Upper lobe of right lung (tissue), 1 donor: Measurements from ENCODE around the gene RPS6KA2. TPM values are rescaled to one million over a fixed set of nuclear protein-coding genes. Genes with fewer than 3 reads are reported as not detected.

ENCODE experiments used
- ATAC-seq: fragments of 200-7000 bp; cut with Tn5 transposase; one replicate; pipeline ENCODE4 v1.9.1; 2020; ENCODE audit warnings: mild to moderate bottlenecking, moderate library complexity
- DNase-seq: peaks from one replicate; pipeline ENCODE4 v3.0.0-alpha.2; 2020
- H3K27ac ChIP-seq: fragments of 200-600 bp; one replicate; pipeline ENCODE4 v1.8.0; 2022
- H3K27me3 ChIP-seq: fragments of 200-600 bp; one replicate; pipeline ENCODE4 v1.8.0; 2022; ENCODE audit warnings: mild to moderate bottlenecking
- H3K36me3 ChIP-seq: fragments of 200-600 bp; one replicate; pipeline ENCODE4 v1.8.0; 2022
- H3K4me1 ChIP-seq: fragments of 200-600 bp; one replicate; pipeline ENCODE4 v1.8.0; 2022
- H3K4me3 ChIP-seq: fragments of 200-600 bp; one replicate; pipeline ENCODE4 v1.8.0; 2022; ENCODE audit warnings: mild to moderate bottlenecking
- H3K9me3 ChIP-seq: fragments of 200-600 bp; one replicate; pipeline ENCODE4 v1.8.0; 2022
- intact Hi-C: fragments of 100-400 bp; cut with DNase I; formaldehyde crosslinking; loops from one replicate; pipeline ENCODE4 v1.11.0; 2022
- total RNA-seq: library from RNA; stranded (reverse); fragmentation: NEBNext Ultra II Directional; extraction: Animal tissue kit (Norgen Biotek cat#: 25700); gene quantifications from one replicate; pipeline ENCODE4 v1.2.1, GENCODE V29; 2021
- TF ChIP-seq, protein P1 (sequence below): fragments of 200-600 bp; IDR thresholded peaks from one replicate; pipeline ENCODE4 v1.8.0; 2022; ENCODE audit warnings: antibody characterized with exemption
- donor health status: DM: no; HTN: yes; CAD: no; lungs with severe emphysema.

RPS6KA2 gene
- total RNA-seq, 1 donor from 2014 or later: 136 TPM

DNA sequence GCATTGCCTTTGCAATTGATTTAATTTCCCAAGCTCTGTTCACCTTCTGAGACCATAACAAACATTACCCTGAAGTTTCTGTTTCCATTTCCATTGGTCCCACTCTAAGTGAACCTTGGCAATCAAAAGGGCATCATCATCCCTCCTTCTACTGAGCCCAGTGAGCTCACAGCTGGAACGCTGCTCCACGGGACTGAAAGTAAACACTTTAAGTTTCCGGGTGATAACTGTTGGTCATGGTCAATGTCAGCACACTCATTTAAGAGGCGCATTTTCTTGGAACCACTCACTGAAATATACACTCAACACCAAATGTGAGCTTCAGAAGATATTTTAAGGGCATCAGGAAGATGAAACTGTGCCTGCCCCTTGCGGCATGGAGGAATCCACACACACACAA is 37.1 kb upstream of the RPS6KA2 start:
- H3K27ac ChIP-seq: no peak overlapping the region
- H3K36me3 ChIP-seq: no peaks in the 10 kb centered on the region
- DNase-seq (no peak), ATAC-seq (peak; percentile 51)
- H3K9me3 ChIP-seq: no peaks in the 10 kb centered on the region
- H3K4me1 ChIP-seq: peaks cover 4% of the 10 kb centered on the region
- TF ChIP-seq, protein P1, sequence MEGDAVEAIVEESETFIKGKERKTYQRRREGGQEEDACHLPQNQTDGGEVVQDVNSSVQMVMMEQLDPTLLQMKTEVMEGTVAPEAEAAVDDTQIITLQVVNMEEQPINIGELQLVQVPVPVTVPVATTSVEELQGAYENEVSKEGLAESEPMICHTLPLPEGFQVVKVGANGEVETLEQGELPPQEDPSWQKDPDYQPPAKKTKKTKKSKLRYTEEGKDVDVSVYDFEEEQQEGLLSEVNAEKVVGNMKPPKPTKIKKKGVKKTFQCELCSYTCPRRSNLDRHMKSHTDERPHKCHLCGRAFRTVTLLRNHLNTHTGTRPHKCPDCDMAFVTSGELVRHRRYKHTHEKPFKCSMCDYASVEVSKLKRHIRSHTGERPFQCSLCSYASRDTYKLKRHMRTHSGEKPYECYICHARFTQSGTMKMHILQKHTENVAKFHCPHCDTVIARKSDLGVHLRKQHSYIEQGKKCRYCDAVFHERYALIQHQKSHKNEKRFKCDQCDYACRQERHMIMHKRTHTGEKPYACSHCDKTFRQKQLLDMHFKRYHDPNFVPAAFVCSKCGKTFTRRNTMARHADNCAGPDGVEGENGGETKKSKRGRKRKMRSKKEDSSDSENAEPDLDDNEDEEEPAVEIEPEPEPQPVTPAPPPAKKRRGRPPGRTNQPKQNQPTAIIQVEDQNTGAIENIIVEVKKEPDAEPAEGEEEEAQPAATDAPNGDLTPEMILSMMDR: no peak
- H3K27me3 ChIP-seq: no peaks in the 10 kb centered on the region
- no peak overlapping the region for H3K4me3 ChIP-seq
- intact Hi-C loops: no loop called here

DNA sequence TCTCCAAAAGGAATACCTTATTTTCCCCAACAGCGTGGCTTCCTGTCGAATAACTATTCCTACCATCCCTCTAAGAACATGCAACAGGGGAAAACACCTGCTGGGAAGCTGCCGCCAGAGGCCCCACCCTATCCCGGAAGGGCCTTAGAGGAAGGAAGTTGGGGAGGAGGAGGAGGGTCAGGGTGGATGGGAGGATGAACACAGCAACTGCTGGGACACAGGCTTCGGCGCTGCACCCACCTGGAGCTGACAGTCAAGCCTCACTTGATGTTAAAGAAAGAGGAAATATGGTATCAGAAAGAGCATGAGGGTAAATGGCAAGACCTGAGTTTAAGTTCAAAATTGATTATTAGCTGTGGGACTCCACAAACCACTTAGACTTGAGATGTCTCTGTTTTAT is 36.5 kb upstream of the RPS6KA2 start:
- no peak for ATAC-seq

DNA sequence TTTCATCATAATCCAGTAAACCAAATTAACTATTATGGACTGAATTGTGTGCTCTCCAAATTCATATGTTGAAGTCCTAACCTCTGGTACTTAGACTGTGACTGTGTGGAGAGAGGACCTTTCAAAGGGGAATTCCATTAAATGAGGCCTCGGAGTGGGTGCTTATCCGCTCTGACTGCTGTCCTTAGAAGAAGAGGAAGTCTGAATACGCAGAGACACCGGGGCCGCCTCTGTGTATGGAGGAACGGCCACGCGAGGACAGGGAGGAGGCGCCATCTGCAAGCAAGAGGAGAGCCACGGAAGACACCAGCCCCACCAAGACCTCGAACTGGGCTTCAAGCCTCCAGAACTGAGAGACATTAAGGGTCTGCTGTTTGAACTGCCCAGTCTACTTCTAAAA is 35.6 kb upstream of the RPS6KA2 start:
- Histone ChIP-seq H3K27me3 (no peaks in the 10 kb centered on the region), H3K36me3 (no peaks in the 10 kb centered on the region), H3K4me1 (peaks cover 4% of the 10 kb centered on the region), H3K4me3 (no peak overlapping the region), H3K9me3 (no peaks in the 10 kb centered on the region), H3K27ac (no peak overlapping the region)
- DNase-seq (no peak), ATAC-seq (peak; percentile 51)
- intact Hi-C loops: no loop called here
- TF ChIP-seq, protein P1: no peak

More for the DNA sequence above, 36.5 kb upstream of the RPS6KA2 start:
- TF ChIP-seq, protein P1: no peak
- Histone ChIP-seq H3K4me3 (no peak overlapping the region), H3K27ac (no peak overlapping the region), H3K27me3 (no peaks in the 10 kb centered on the region), H3K4me1 (peaks cover 4% of the 10 kb centered on the region), H3K36me3 (no peaks in the 10 kb centered on the region), H3K9me3 (no peaks in the 10 kb centered on the region)
- no peak for DNase-seq
- intact Hi-C loops: no loop called here

DNA sequence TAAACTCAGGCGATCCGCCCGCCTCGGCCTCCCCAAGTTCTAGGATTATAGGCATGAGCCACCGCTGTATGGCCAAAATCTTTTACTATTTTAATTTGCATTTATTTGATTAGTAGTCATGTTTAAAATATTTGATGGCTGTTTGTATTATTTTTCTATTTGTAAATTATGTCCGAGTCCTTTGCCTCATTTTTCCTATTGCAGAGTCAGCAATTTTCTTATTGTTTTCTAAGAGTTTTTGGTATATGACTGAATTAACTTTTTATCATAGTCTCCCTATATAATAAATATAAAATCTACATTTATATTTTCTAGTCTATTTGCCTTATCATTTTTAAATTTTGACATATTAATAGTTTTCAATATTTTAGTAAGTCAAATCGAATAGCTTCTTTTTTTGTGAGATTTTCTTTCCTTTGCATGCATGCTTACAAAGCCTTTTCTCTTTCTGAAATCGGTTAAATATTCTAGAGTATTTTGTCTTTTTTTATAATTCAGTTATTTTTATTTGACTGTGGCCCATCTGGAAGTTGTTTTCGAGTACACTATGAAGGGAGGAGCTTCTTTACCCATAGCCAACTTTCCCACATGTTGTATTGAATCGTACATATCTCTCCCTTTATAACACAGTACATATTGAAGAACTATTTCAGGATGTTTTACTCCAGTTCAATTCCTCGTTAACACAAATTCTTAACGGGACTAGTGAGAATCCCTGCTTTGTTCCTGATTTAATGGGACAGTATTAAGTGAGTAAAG is 34.5 kb upstream of the RPS6KA2 start:
- Histone ChIP-seq H3K9me3 (no peaks in the 10 kb centered on the region), H3K27ac (no peak overlapping the region), H3K27me3 (no peaks in the 10 kb centered on the region), H3K36me3 (no peaks in the 10 kb centered on the region), H3K4me3 (no peak overlapping the region), H3K4me1 (peaks cover 4% of the 10 kb centered on the region)
- intact Hi-C loops: no loop called here
- ATAC-seq: no peak
- TF ChIP-seq, protein P1: no peak
- DNase-seq: no peak

DNA sequence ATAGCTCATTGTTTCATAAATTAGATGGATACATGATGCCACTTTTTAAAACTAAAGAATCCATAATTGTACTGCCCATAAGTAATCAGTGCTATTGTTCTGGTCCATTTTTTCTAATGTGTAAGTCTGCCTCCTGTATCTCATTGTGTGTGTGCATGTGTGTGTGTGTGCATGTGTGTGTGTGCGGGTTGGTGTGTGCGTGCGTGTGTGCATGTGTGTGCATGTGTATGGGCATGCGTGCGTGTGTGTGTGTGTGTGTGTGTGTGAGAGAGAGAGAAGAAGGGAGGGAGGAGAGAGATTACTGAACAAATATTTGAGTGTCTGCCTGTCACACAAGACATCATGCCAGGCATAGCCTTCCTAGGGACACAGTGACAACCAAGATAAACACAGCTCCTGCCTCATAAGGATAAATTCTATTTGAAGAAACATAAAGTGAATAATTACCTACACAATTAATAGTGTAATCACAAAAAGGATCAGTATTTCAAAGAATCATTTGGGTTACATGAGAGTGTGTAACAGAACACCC is 33.2 kb upstream of the RPS6KA2 start:
- TF ChIP-seq, protein P1: no peak
- Histone ChIP-seq H3K4me3 (no peak overlapping the region), H3K9me3 (no peaks in the 10 kb centered on the region), H3K4me1 (peaks cover 4% of the 10 kb centered on the region), H3K36me3 (no peaks in the 10 kb centered on the region), H3K27me3 (no peaks in the 10 kb centered on the region), H3K27ac (no peak overlapping the region)
- intact Hi-C loops: no loop called here
- ATAC-seq (no peak), DNase-seq (no peak)
